ENCODE measurements around the gene MSANTD3. TPM values are rescaled to one million over a fixed set of nuclear protein-coding genes. Genes with fewer than 3 reads are reported as not detected.
"Not testable (repeated sequence)": the region's sequence is repeated elsewhere in the genome, so short reads cannot be mapped to it uniquely, and the experiment has no call there.

The MSANTD3 gene
- 10 to 100 TPM in 6 of 7 donors, 1 to 10 TPM in 1; 8.1 to 16.1 (median 14.7) TPM for total RNA-seq
- 10 to 100 TPM; 11.3 to 14.9 TPM for polyA plus RNA-seq
- long read RNA-seq, donor 1, transcript MSANTD3-203 (3 exons, 1,362 nt), result major isoform, 9 of 14 reads
- long read RNA-seq, donor 1, partial matches to known transcripts, result 3 of 14 reads
- long read RNA-seq, donor 1, other reads (novel, unspliced or antisense), result 2 of 14 reads
- long read RNA-seq, donor 2, transcript MSANTD3-203 (3 exons, 1,362 nt), result major isoform, 10 of 31 reads
- long read RNA-seq, donor 2, partial matches to known transcripts, result 18 of 31 reads
- long read RNA-seq, donor 2, other reads (novel, unspliced or antisense), result 0 of 31 reads
- long read RNA-seq, donor 3, transcript MSANTD3-203 (3 exons, 1,362 nt), result major isoform, 13 of 18 reads
- long read RNA-seq, donor 3, partial matches to known transcripts, result 2 of 18 reads
- long read RNA-seq, donor 3, other reads (novel, unspliced or antisense), result 2 of 18 reads

GRCh38 chr9:100426530-100427365 is at the start of gene MSANTD3:
MSANTD3 (plus strand) TSS chr9:100427143; CDS start chr9:100441939, 14,796 bp downstream.
- Histone ChIP-seq H3K9me3 (no peaks in the 10 kb centered on the region), H3K4me1 (ENCODE audit: insufficient read depth) (peaks cover 6% of the 10 kb centered on the region), H3K27me3 (no peaks in the 10 kb centered on the region), H3K36me3 (no peaks in the 10 kb centered on the region), H3K27ac (peak within 1 kb of the TSS; percentile 75 to 93), H3K4me3 (peak within 1 kb of the TSS; percentile 73)
- intact Hi-C loops (cut with DNase I), result no loop called here
- DNase-seq, result peak; percentile 52 to 77 (median 68)
- TF ChIP-seq CTCF (IDR thresholded peaks at IDR 0.05), result peak in 2 of 3 donors; percentile 25 to 52
- TF ChIP-seq POLR2A (IDR thresholded peaks at IDR 0.05), result peak; percentile 13
- no peak for TF ChIP-seq EP300 (IDR thresholded peaks at IDR 0.05)
- 0 to 1% (median 1%) methylated on average over 21 to 80 of the region's 80 CpGs for WGBS, 3 donors

- H3K4me1 ChIP-seq (ENCODE audit: insufficient read depth), result no peaks in the 10 kb centered on the region
- no peaks in the 10 kb centered on the region for H3K27me3 ChIP-seq
- no peaks in the 10 kb centered on the region for H3K36me3 ChIP-seq
- TF ChIP-seq CTCF (IDR thresholded peaks at IDR 0.05) (no peak), POLR2A (IDR thresholded peaks at IDR 0.05) (no peak), EP300 (IDR thresholded peaks at IDR 0.05) (no peak)
- no peaks in the 10 kb centered on the region for H3K9me3 ChIP-seq
- no peak overlapping the region for H3K27ac ChIP-seq
- intact Hi-C loops (cut with DNase I), result no loop called here
- DNase-seq, result no peak
- WGBS, 3 donors, result 68 to 82% (median 74%) methylated on average over 4 of the region's 4 CpGs
- H3K4me3 ChIP-seq, result no peak overlapping the region
Observed at GRCh38 chr9:100379862-100380261, 47.1 kb upstream of the MSANTD3 start.

GRCh38 chr9:100392989-100393388 is 34.0 kb upstream of the MSANTD3 start:
- H3K36me3 ChIP-seq; H3K9me3 ChIP-seq; H3K27me3 ChIP-seq; H3K4me3 ChIP-seq; H3K4me1 ChIP-seq (ENCODE audit: insufficient read depth); H3K27ac ChIP-seq; intact Hi-C loops (cut with DNase I); DNase-seq: not testable (repeated sequence)
- 92 to 96% (median 94%) methylated on average over 19 to 21 of the region's 21 CpGs for WGBS, 3 donors

GRCh38 chr9:100394032-100394695 is 32.8 kb upstream of the MSANTD3 start:
- no peak for DNase-seq
- Histone ChIP-seq H3K4me1 (ENCODE audit: insufficient read depth) (no peaks in the 10 kb centered on the region), H3K27ac (no peak overlapping the region), H3K4me3 (no peak overlapping the region), H3K9me3 (no peaks in the 10 kb centered on the region), H3K36me3 (no peaks in the 10 kb centered on the region), H3K27me3 (no peaks in the 10 kb centered on the region)
- intact Hi-C loops (cut with DNase I), result no loop called here
- TF ChIP-seq CTCF (IDR thresholded peaks at IDR 0.05) (no peak), POLR2A (IDR thresholded peaks at IDR 0.05) (no peak), EP300 (IDR thresholded peaks at IDR 0.05) (no peak)

All from ovary (tissue), 10 donors.